Measurements from ENCODE around the gene YES1.

DNA sequence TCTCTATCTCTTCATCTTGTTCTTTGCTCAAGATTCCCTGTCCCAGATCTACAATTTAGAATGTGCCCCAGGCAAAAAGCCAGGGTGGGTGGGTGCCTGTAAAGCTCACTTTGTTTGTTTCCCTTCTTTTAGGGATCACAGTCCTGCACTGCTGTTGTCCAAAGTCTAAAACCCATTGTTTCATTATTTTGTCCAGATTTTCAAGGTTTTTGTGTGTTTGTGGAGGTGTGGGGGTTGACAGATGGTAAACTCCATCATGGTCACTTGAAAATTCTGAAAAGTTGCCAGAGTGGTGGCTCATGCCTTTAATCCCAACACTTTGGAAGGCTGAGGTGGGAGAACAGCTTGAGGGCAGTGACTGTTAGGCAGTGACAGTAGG, 41.5 kb downstream of the YES1 start:
- TF ChIP-seq, protein P1, sequence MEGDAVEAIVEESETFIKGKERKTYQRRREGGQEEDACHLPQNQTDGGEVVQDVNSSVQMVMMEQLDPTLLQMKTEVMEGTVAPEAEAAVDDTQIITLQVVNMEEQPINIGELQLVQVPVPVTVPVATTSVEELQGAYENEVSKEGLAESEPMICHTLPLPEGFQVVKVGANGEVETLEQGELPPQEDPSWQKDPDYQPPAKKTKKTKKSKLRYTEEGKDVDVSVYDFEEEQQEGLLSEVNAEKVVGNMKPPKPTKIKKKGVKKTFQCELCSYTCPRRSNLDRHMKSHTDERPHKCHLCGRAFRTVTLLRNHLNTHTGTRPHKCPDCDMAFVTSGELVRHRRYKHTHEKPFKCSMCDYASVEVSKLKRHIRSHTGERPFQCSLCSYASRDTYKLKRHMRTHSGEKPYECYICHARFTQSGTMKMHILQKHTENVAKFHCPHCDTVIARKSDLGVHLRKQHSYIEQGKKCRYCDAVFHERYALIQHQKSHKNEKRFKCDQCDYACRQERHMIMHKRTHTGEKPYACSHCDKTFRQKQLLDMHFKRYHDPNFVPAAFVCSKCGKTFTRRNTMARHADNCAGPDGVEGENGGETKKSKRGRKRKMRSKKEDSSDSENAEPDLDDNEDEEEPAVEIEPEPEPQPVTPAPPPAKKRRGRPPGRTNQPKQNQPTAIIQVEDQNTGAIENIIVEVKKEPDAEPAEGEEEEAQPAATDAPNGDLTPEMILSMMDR (IDR thresholded peaks at IDR 0.05; ENCODE audit: low read length), result no peak
- TF ChIP-seq EZH2 (optimal IDR thresholded peaks at IDR 0.05; ENCODE audit: low read depth, low read length), result no peak
- no peak for TF ChIP-seq EZH2phosphoT487 (IDR thresholded peaks at IDR 0.05; ENCODE audit: low read length)

Measured in MM.1S (cell line).